ENCODE data around the gene FYCO1.

FYCO1 gene

DNA sequence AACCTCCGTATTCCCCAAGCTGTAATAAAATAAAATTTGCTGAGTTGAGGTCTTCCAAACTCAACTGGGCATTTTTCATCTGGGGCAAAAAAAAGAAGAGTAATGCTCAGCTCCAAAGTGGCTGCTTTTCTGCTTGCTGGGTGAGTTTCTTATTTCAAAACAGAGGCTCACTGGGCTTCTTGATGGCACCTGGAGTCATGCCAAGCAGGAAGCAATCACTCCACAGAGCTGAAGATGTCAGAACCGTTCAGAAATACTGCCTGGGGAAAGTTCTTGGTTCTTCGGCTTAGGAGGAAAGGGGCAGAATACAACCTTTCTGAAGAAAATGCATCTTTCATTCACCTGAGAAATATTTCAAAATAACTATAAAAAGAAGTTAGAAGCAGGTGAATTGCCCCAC is 105.2 kb downstream of the FYCO1 start:
- no peak for DNase-seq (ENCODE audit: low read depth in 1 of 2, low spot score in 1 of 2)

- DNase-seq (ENCODE audit: low read depth in 1 of 2, low spot score in 1 of 2) = no peak
Measured at GRCh38 chr3:45889337-45889736, 106.3 kb downstream of the FYCO1 start.

- DNase-seq (ENCODE audit: low read depth in 1 of 2, low spot score in 1 of 2) = no peak
Measured at GRCh38 chr3:45887759-45888511, 107.7 kb downstream of the FYCO1 start.

DNA sequence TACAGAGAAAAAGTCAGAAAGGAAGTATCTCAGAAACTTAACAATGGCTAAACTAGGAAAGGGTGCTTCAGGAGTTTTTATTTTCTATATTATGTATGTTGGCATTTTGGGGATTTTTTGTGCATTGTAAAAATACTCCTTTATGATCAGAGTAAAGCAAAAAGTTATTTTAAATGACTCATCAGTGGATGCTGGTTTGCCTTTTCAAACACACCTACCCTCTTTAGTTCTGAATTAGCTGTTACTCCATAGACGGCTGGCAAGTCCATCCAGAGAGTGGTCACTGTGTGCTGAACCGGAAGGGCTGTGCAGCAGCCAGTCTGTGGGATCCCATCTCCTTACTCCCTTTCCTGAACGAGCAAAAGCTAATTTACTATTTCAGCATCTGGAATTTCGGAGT is 108.3 kb downstream of the FYCO1 start:
- no peak for DNase-seq (ENCODE audit: low read depth in 1 of 2, low spot score in 1 of 2)

DNA sequence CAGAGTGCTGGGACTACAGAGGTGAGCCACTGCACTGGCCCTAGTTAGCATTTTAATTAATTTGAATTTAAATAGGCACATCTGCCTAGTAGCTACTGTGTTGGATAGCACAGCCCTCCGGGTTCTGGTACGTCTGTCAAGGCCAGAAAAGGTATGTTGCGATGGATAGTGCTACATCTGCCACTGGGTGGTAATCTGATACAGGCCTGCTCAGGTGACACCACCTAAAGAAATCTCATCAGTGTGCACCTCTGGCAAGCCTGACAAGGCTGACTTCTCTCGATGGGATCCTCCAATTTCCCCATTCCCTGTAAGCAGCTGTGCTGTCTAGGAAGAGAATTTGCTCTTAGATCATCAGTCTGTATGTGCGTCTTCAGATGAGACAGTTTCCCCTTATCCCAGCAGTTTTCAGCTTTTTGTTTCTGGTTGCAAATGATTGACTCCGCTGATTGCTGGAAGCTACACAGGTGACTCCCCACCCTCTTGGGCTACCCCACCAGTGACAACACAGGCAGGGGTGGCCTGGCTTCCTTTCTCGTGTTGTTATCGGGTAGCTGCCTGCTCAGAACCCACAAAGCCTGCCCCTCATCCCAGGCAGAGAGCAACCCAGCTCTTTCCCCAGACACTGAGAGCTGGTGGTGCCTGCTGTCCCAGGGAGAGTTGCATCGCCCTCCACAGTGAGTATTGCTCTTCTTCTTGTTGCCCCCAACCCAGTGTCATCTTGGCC is 109.5 kb downstream of the FYCO1 start, which contains the start of gene CCR9:
TSS of gene CCR9 (plus strand) at position 565 of the 727 bp plus-strand sequence. CDS start 8,391 bp downstream, outside the sequence.
- DNase-seq (ENCODE audit: low read depth in 1 of 2, low spot score in 1 of 2) = no peak

DNA sequence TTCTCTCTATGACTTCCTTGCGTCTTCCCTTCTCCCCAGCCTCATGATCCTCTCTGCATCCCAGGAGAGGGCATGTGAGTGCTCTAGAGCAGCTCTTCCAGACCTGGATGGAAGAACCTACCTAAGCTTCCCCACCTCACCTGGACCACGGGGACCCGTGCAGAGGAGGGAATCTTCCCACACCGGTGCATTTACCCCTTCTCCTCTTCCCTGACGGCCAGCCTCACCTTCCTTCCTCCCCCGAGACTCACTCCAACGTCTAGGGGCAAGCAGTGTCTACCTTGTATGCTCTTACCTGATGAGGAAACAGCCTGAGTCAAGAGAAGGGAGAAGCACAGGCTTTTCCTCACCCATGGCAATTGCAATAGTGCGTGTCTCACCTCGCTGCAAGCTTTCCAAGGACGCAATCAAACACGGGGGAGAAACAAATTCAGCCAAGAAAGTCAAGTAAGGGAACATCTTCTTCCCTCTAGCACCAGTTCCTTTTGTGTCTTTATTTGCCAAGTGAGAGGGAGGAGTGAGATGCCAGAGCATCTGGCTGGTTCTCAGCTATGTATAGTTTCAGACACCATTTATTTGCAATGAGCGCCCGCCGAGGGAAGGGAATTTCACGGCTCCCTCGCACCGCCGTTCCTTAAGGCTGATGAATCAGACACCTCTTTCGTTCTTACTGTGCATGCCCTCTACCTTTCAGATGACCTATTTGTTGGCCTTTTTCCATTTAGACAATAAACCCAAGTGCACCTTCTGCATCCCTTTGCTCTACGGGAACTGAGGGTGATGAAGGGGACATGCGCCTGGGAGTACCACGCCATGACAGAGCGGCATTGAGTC is 111.0 kb downstream of the FYCO1 start:
- no peak for DNase-seq (ENCODE audit: low read depth in 1 of 2, low spot score in 1 of 2)

- peak in 1 of 2 donors; percentile 19 for DNase-seq (ENCODE audit: low read depth in 1 of 2, low spot score in 1 of 2)
Measured at GRCh38 chr3:45881078-45882022, 114.3 kb downstream of the FYCO1 start.

GRCh38 chr3:45880725-45881077 is 114.9 kb downstream of the FYCO1 start:
- no peak for DNase-seq (ENCODE audit: low read depth in 1 of 2, low spot score in 1 of 2)

DNA sequence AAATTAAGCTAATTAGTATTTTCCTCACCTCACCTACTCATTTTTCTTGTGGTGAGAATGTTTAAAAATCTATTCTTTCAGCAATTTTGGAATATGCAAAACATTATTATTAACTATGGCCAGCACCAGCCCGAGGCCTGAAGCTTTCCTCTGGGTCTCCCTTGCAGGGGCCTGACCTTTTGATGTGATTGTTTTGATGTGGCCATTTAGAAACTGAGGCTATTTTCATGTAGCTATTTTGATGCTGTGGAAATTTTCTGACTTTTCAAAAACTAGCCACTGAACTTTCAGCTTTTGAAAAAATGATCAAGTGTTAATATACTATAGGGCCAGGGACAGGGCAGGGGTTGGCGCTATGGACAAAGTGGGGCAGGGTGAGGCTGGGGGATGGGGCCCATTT is 117.5 kb downstream of the FYCO1 start:
- DNase-seq (ENCODE audit: low read depth in 1 of 2, low spot score in 1 of 2) = no peak

DNA sequence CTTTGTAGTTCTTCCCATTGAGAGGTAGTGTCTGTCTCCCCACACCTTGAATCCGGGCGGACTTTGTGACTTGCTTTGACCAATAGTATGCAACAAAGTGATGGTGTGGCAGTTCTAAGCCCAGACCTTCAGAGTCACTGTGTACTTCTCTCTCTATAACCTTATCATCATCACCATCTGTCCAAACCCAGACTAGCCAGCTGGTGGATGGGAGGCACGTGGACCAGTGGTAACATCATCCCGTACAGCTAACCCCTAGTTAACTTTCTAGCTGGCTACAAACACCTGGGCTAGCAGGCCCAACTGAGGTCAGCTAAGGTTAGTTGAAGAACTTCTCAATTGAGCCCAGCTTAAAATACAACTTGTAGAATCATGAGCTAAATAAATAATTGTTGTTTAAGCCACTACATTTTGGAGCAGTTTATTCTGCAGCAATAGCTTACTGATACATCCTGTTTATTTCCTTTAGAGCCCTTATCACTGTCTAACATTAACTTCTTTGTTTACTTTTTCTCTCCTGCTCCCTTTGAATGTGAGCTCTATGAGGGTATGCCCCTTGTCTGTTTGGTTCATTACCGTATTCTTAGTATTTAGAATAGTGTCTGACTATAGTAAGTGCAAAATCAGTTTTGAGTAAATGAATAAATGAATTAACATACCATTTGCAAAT is 120.8 kb downstream of the FYCO1 start:
- DNase-seq (ENCODE audit: low read depth in 1 of 2, low spot score in 1 of 2) = no peak

- DNase-seq (ENCODE audit: low read depth in 1 of 2, low spot score in 1 of 2) = no peak
Measured at GRCh38 chr3:45873638-45874037, 122.0 kb downstream of the FYCO1 start.

- no peak for DNase-seq (ENCODE audit: low read depth in 1 of 2, low spot score in 1 of 2)
Measured at GRCh38 chr3:45873036-45873435, 122.6 kb downstream of the FYCO1 start.

DNA sequence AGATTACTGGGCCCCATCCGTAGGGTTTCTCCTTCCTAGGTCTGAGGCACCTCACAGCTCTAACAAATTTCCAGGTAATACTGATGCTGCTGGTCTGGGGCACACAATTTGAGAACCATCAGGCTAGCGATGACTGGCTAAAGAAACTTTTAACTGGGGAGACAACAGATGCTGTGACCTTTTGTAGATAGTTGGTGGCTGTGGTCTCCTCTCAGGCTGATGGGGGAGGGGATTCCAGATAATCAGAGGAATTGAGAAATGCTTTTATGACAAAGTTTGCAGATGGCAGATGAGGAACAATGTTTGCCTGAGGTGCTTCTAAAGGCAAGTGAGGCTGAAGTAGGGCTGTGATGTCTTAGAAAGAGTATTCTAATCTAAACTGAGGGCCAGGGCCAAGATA is 123.1 kb downstream of the FYCO1 start:
- no peak for DNase-seq (ENCODE audit: low read depth in 1 of 2, low spot score in 1 of 2)

- DNase-seq (ENCODE audit: low read depth in 1 of 2, low spot score in 1 of 2) = no peak
Measured at GRCh38 chr3:45871780-45872179, 123.8 kb downstream of the FYCO1 start.

- DNase-seq (ENCODE audit: low read depth in 1 of 2, low spot score in 1 of 2) = peak; percentile 33 to 42
Measured at GRCh38 chr3:45870099-45870498, 125.5 kb downstream of the FYCO1 start.

DNA sequence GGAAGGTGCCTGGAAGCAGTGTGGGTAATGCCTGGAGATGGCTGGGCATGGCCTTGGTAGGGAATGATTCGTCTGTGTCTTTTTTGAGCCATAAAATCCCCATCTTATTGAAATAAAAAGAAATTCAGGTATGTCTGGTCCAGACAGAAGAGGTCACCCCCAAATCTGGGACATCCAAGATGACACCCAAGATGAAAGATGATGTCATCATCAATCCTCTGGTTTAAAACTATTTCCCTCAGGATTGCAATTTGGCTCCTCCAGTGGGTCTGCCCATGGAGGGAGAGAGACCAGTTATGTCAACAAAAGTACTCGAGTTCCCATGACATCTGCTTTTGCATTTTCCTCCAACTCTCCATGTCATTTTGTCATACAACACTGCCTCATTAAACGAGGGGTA is 126.0 kb downstream of the FYCO1 start:
- no peak for DNase-seq (ENCODE audit: low read depth in 1 of 2, low spot score in 1 of 2)

DNA sequence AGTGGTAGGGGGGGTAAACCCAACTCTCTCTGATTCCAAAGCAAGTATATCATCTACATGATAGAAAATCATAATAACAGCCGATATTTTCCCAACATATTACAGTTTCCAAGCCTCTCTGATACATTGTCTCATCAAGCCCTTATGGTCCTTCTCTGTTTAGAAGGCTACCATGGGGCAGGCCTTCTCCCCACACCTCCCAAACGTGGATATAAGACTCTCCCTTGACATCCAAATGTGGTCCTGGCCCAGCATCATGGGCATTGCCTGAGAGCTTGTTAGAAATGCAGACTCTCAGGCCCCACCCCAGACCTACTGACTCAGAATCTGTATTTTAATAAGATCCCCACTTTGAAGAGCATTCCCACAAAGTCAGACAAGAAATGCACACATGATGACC is 127.0 kb downstream of the FYCO1 start:
- DNase-seq (ENCODE audit: low read depth in 1 of 2, low spot score in 1 of 2) = no peak

- no peak for DNase-seq (ENCODE audit: low read depth in 1 of 2, low spot score in 1 of 2)
Measured at GRCh38 chr3:45868213-45868612, 127.4 kb downstream of the FYCO1 start.
